ENCODE data around the gene MEST. TPM values are rescaled to one million over a fixed set of nuclear protein-coding genes. Genes with fewer than 3 reads are reported as not detected.
"Not testable (repeated sequence)": the region's sequence is repeated elsewhere in the genome, so short reads cannot be mapped to it uniquely, and the experiment has no call there.

Gene MEST, protein sequence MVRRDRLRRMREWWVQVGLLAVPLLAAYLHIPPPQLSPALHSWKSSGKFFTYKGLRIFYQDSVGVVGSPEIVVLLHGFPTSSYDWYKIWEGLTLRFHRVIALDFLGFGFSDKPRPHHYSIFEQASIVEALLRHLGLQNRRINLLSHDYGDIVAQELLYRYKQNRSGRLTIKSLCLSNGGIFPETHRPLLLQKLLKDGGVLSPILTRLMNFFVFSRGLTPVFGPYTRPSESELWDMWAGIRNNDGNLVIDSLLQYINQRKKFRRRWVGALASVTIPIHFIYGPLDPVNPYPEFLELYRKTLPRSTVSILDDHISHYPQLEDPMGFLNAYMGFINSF
- 100 to 1,000 TPM in 2 of 3 donors, 10 to 100 TPM in 1; 28.5 to 410 (median 177) TPM for polyA plus RNA-seq

DNA sequence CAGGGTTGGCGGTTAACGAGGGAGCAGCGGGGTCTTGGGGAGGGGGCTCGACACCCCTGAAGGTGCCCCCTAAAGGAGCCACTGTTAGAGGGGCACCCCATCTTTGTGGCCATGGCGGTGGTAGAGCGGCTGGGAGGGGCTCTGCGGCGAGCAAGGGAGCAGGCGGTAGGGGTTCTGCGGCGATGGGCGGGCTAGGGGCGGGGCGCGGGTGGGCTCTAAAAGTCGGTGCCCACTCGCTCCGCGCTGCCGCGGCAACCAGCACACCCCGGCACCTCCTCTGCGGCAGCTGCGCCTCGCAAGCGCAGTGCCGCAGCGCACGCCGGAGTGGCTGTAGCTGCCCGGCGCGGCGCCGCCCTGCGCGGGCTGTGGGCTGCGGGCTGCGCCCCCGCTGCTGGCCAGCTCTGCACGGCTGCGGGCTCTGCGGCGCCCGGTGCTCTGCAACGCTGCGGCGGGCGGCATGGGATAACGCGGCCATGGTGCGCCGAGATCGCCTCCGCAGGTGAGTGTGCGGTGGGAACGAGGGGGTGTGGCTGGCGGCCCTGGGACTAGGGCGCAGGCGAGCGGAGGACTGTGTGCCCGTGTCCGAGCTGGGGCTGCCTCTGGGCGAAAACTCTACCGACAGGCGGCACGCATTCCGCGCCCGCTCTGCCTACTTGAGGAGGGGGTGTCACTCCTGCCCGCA lies at the start of gene MEST:
Gene MEST, plus strand, starts transcription at position 245 of the 682 bp plus-strand sequence. Its CDS starts 229 bp downstream, at position 474.
- 51 to 57% (median 55%) methylated on average over 43 to 71 of the region's 71 CpGs for WGBS, 3 donors
- H3K27ac ChIP-seq (ENCODE audit: low read depth, low read length) = no peak within 1 kb of the TSS

DNA sequence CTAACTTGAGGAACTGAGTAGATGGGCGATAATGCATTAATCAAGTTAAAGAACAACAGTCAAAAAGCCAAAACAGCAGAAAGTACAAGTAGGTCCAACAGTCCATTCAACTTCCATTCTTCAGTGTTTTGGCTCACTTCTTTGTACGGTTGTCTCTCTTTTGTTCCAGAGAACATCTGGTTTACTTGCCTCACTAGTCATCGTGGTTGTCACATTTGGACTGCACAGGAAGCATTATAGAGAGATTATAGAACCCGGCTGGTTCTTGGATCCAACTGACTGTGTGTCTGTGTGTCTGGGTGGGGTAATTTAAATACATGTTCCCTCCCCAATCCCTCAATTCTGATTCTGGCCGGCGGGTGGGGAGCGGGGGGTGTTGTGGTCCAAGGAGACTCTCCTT lies 49.3 kb upstream of the MEST start:
- 74 to 91% (median 76%) methylated on average over 7 of the region's 7 CpGs for WGBS, 3 donors
- no peak overlapping the region for H3K27ac ChIP-seq (ENCODE audit: low read depth, low read length)

DNA sequence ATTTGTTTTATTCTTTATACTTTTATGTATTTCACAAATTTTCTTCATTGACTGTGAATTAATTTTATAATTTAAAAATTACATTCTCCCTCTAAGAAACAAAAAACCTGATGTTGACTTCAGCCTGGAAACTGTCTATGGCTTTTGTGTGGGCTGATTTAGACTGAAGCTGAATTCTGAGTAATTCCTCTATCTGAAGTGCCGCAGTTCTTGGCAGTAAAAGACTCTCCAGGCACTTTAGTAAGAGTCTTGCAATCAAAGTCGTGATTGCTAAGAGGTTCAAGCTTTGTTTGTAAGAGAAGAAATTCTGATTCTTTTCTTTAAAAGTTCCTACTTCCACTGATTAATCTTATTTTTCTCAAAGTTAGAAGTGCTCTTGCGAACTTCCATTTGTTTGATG lies 47.7 kb upstream of the MEST start:
- no peak overlapping the region for H3K27ac ChIP-seq (ENCODE audit: low read depth, low read length)
- WGBS, 3 donors = 48 to 74% (median 57%) methylated on average over 3 of the region's 3 CpGs

DNA sequence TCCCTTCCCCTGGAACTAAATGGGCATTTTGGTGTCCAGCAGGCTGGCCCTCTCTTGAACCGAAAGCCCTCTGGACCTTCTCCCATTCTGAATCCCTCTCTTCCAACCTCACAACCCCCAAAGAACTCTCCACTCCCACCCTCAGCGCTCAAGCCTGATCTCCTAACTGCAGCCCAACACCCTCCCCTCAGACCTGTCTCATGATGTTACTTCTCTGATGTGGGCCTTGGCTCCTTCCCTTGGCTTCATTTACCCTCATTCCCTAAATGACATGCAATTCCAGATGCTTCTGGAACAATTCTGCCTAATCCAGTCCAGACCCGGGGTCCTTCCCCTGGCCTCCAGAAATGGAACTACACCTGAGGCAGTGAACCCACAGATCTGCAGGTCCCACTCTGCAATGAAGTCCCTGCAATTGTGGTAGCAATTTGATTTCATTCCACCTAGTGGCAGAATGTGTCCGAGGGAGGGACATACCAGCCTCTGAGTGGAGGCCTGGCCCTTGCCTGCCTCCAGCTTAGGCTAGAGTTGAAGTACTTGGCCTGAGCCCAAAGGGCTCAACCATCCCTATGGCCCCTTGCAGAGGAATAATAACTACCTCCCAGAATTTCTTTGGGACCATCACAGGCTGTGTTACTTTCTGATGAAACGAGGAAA lies 47.0 kb upstream of the MEST start:
- H3K27ac ChIP-seq (ENCODE audit: low read depth, low read length) = no peak overlapping the region
- 71 to 89% (median 75%) methylated on average over 5 of the region's 5 CpGs for WGBS, 3 donors

DNA sequence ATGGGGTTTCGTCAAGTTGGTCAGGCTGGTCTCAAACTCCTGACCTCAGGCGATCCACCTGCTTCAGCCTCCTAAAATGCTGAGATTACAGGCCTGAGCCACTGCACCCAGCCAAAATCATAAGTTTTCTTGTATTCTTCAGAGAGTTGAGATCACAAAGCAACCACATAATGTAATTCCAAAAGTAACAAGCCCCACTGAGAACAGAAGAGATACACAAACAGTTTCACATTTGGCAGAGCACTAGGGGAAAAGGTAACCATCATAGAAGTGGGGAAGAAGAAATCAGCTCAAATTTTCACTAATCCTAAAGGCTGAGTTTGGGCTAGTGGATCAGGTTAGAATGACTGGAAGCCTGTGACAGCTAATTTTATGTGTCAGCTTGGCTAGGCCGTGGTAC lies 45.6 kb upstream of the MEST start:
- H3K27ac ChIP-seq (ENCODE audit: low read depth, low read length) = no peak overlapping the region
- WGBS, 3 donors = 81 to 94% (median 88%) methylated on average over 3 of the region's 3 CpGs

DNA sequence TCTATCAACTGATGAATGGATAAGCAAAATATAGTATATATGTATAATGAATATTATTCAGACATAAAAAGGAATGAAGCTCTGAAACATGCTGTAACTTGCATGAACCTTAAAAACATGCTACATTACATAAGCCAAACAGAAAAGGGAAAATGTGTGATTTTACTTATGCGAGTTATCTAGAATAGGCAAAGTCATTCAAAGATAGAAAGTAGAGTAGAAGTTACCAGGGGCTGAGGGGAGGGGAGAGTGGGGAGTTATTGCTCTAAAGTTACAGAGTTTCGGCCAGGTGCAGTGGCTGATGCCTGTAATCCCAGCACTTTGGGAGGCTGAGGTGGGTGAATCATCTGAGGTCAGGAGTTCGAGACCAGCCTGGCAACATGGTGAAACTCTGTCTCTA lies 40.5 kb upstream of the MEST start:
- not testable (repeated sequence) for H3K27ac ChIP-seq (ENCODE audit: low read depth, low read length)
- 92 to 98% (median 96%) methylated on average over 3 of the region's 3 CpGs for WGBS, 3 donors

DNA sequence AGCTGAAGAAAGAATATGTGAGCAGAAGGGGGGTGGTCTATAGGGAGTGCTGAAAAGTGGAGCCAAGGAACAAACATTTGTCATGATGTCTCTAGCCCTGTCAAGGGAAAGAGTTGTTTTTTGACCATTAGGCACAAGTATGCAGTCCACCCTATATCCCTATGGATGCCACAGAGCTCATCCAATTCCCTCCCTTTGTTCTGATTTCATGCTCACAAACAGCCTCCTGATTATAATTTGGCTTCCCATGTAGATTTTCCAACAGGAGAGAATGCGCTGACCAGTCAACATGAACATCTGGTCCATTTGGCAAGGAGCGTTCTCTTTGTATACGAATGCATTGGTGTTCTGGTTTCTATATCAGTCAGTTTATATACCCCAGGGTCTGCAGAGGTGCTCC lies 38.9 kb upstream of the MEST start:
- 48 to 74% (median 71%) methylated on average over 3 of the region's 3 CpGs for WGBS, 3 donors
- H3K27ac ChIP-seq (ENCODE audit: low read depth, low read length) = no peak overlapping the region

DNA sequence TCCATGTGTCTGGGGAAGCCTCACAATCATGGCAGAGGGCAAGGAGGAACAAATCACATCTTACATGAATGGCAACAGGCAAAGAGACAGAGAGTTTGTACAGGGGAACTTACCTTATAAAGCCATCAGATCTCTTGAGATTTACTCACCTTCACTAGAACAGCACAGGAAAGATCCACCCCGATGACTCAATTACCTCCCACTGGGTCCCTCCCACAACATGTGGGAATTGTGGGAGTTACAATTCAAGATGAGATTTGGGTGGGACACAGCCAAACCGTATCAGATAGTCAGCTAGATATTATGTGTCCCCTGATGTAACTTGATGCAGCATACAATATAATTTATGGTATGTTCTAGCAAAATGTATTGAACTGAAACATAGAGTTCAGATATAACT lies 36.9 kb upstream of the MEST start:
- 74 to 81% (median 78%) methylated on average over 2 of the region's 2 CpGs for WGBS, 3 donors
- H3K27ac ChIP-seq (ENCODE audit: low read depth, low read length) = no peak overlapping the region

DNA sequence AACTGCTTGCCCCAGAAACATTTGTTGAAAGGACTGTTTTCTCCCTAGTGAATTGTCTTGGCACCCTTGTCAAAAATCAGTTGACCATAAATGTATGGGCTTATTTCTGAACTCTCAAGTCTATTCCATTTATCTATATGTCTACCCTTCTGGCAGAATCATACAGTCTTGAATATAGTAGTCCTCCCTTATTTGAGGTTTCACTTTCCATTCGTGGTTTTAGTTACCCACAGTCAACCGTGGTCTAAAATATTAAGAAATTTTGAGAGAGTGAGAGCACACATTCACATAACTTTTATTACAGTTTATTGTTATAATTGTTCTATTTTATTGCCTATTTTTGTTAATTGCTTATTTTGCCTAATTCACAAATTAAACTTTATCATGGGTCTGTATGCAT lies 33.6 kb upstream of the MEST start:
- H3K27ac ChIP-seq (ENCODE audit: low read depth, low read length) = no peak overlapping the region
- WGBS, 3 donors = 50 to 80% (median 54%) methylated on average over 2 of the region's 2 CpGs

DNA sequence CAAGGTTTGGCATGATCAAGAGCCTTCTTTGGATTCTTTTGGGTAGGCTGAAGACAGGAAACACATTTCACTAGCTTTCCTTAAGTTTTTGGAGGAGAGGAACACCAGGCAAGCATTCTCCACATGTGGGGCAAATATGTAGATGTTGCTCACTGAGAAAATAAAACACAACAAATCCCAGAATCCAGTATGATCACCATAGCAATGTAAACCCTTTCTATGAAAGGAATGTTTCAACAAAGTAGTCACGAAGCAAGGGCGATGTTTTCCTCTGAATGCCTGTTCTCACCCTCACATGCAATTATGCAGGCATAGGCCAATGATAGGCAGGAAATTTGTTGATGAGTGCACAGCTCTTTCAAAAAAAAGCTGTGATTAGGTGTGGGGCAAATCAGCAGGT lies 30.6 kb upstream of the MEST start:
- 49 to 95% (median 80%) methylated on average over 2 of the region's 2 CpGs for WGBS, 3 donors
- no peak overlapping the region for H3K27ac ChIP-seq (ENCODE audit: low read depth, low read length)

DNA sequence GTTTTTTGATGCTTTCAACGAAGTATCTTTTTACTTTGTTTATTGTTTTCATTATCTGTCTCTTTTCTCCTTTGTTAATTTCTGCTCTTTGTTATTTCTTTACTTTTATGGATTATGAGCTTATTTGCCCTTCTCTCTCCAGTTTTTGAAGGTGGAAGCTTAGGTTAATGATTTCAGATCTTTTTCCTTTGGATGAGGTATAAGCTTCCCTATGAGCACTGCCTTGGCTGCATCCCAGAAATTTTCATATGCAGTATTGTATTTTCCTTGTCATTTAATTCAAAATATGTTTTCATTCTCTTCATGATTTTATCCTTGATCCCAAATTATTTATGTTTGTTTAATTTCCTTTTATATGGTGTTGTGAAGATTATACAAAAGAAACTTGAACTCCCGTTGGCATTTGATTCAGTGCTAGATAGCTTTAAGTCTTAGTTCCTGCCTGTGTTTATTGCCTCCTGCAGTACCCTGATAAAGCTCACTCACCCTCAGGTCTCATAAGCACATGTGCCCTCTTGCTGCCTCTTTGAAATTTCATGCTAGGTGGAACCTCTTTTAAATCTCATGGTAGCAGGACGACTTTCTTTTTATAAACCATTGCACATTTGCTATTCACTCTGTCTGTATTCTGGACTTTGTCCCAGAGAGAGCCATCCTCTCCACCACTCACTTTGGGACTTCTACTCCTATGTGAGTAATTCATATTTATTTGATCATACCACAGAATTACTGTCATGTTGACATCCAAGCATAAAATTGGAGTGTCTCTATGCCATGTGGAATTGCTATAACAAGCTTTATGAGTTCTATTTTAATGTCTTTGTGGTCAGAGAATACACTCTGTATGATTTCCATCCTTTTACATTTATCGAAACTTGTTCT lies 28.1 kb upstream of the MEST start:
- 43 to 74% (median 72%) methylated on average over 4 of the region's 4 CpGs for WGBS, 3 donors
- no peak overlapping the region for H3K27ac ChIP-seq (ENCODE audit: low read depth, low read length)

DNA sequence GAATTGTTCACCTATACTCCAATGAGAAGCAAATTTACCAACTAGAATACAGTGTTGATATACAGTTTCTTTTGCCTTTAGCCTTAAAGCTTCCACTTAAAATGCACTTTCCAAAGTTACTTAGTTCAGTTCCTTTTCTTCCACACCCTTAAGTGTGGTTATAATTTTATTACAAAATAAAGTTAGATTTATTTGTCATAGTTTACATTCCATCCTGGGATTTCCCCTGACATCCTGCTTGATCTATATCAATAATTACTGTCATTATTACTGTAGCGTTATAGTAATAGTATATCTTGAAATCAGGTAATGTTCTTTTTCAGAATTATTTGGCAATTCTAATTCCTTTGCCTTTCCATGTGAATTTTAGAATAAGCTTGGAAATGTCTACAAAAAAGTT lies 23.3 kb upstream of the MEST start:
- no peak overlapping the region for H3K27ac ChIP-seq (ENCODE audit: low read depth, low read length)
- WGBS, 3 donors = 90 to 96% (median 93%) methylated on average over 1 of the region's 1 CpG

DNA sequence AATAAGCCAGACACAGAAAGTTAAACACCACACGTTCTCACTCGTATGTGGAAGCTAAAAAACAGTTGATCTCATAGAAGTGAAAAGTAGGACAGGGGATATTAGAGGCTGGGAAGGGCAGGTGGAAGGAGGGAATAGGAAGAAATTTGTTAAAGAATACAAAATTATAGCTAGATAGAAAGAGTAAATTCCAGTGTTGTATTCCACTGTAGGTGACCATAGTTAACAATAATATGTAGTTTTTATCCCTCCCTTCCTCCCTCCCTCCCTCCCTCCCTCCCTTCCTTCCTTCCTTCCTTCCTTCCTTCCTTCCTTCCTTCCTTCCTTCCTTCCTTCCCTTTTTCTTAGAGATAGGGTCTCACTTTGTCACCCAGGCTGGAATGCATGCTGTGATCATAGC lies 19.9 kb upstream of the MEST start:
- H3K27ac ChIP-seq (ENCODE audit: low read depth, low read length) = no peak overlapping the region
- WGBS, 3 donors = 86 to 89% (median 88%) methylated on average over 2 of the region's 2 CpGs

DNA sequence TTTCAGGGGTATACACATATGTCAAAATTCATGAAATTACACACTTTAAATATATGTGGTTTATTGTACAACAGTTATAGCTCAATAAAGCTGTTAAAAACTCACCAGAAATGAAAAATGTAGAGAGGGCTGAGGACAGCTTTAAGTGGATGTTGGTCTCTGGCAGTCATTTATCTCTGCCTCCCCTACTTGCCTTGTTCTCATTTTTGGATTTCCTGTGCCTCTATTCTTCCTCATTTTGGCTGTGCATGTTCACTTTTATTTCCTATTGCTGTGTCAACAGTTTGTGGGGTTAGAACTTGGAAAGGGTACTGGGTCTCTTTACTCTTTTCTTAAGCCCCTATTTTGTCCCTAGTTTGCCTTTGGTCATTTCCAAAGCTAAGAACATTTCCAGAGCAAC lies 18.6 kb upstream of the MEST start:
- no peak overlapping the region for H3K27ac ChIP-seq (ENCODE audit: low read depth, low read length)

DNA sequence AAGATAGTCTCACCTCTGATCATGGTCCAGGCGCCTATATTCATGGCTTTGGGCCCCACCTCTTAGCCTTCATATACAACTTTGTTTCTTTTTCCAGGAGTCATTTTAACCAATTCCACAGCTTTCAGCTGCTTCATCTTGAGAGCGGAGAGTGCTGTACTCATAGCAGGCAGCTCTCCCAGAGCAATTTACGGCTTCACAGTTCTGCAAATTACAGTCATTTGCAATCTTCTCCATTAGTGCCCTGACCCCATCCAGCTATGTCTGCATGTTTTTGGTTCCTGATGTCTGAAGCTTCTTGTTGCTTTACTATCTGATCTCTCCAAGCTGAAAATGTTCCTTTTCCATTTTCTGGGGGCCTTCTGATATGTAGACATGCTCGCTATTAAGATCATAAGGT lies 18.0 kb upstream of the MEST start:
- no peak overlapping the region for H3K27ac ChIP-seq (ENCODE audit: low read depth, low read length)
- 68 to 93% (median 79%) methylated on average over 4 of the region's 4 CpGs for WGBS, 3 donors

DNA sequence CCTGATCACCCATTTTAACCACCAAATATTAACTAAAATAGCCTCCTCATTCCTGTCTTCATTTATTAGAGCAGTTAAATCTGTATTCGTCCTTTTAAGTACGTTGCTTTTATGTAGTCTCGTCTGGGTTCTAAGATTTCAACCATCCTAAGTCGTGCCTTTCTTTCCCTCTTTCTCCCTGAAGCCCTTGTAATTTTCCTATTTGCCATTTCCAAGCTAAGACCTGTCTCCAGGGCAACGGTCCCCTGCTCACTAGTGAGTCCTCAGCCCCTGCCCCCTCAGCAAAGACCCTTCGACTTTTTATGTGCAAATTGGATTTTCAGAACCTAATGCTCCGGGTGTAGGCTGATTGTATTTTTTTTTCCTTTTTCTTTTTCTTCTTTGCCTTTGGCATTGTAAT lies 16.1 kb upstream of the MEST start:
- no peak overlapping the region for H3K27ac ChIP-seq (ENCODE audit: low read depth, low read length)
- WGBS, 3 donors = 74 to 86% (median 77%) methylated on average over 7 of the region's 7 CpGs

DNA sequence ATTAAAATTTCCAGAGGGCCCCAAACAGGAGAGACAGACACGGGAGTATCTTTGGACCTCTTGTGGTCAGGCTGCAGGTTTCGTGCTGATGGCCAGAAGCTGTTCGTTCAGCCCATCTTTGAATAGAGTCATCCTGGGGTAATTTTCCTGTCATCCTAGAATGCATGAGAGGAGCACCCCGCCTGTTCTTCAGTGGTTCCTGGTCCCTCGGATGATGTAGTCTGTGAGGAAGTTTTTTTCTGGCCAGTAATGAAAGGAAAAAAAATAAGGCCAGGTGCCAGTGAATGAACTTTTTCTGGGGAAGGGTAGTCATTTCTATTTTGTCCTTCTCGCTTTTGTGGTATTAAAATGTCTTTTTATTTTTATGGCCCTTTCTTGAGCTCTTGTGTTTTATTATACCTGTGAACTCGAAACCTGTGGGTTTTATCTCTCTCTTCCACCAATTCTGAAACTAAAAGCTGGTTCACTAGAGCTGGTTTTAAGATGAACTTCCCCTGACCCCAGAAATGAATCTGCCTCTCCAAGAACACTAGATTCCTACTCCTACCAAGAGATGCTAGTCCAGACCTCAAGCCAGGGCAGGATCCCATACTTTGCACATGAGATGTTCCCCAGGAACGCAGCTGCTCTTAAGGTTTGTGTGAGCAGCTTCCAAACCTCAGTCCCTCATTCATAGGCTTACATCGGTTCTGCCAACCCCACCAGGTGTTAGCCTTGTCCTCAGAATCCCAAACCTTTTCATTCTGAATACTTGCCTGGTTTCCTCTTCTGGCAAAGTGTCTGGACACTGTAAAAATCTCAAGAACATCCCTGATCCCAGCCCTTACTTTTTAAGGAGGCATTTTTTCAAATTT lies 15.4 kb upstream of the MEST start:
- H3K27ac ChIP-seq (ENCODE audit: low read depth, low read length) = no peak overlapping the region
- WGBS, 3 donors = 70 to 79% (median 72%) methylated on average over 9 of the region's 9 CpGs

DNA sequence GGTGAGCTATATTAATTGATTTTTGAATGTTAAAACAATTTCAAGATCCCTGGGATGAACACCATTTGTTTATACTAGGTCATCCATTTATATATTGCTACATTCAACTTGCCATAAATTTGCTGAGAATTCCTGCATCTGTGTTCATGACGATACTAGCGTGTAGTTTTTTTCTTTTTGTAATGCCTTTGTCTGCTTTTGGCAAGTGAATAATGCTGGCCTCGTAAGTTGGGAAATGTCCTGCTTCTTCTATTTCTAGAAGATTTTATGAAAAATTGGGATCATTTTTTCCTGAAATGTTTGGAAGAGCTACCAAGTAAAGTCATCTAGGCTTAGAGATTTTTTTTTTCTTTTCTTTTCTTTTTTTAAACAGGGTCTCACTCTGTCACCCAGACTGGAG lies 12.9 kb upstream of the MEST start:
- H3K27ac ChIP-seq (ENCODE audit: low read depth, low read length) = no peak overlapping the region
- 61 to 77% (median 73%) methylated on average over 3 of the region's 3 CpGs for WGBS, 3 donors

All from adipose tissue (tissue), 3 donors.